8988T (cell line): ENCODE data around the gene RORC.
A peak's percentile ranks its signal among the peaks of the same experiment; 100 is the strongest.
"Not testable (repeated sequence)": the region's sequence is repeated elsewhere in the genome, so short reads cannot be mapped to it uniquely, and the experiment has no call there.

Experiments
- DNase-seq: peaks from one replicate; pipeline ENCODE4 v3.0.0; 2011

Gene RORC

GRCh38 chr1:151803915-151804314 lies 27.7 kb downstream of the RORC start:
- no peak for DNase-seq

GRCh38 chr1:151803164-151803563 lies 28.4 kb downstream of the RORC start:
- DNase-seq = no peak

- no peak for DNase-seq
Measured at GRCh38 chr1:151802372-151802771, 29.2 kb downstream of the RORC start.

GRCh38 chr1:151801846-151802245 lies 29.8 kb downstream of the RORC start:
- DNase-seq = no peak

- DNase-seq = no peak
Measured at GRCh38 chr1:151801310-151801820, 30.2 kb downstream of the RORC start.

GRCh38 chr1:151800830-151801229 lies 30.8 kb downstream of the RORC start:
- DNase-seq = no peak

- DNase-seq = no peak
Measured at GRCh38 chr1:151799179-151800022, 32.2 kb downstream of the RORC start.

GRCh38 chr1:151798571-151798970 lies 33.0 kb downstream of the RORC start:
- DNase-seq = no peak

- peak; percentile 55 for DNase-seq
Measured at GRCh38 chr1:151790940-151791651, 40.5 kb downstream of the RORC start.

GRCh38 chr1:151790071-151790939 lies 41.3 kb downstream of the RORC start, which contains the start of gene TDRKH:
TSS of gene TDRKH (minus strand) at chr1:151790500. CDS start at chr1:151783022, 7,478 bp downstream.
- DNase-seq = peak; percentile 87

GRCh38 chr1:151787689-151788088 lies 43.9 kb downstream of the RORC start:
- no peak for DNase-seq

GRCh38 chr1:151783796-151784195 lies 47.8 kb downstream of the RORC start:
- no peak for DNase-seq

GRCh38 chr1:151782741-151783140 lies 48.9 kb downstream of the RORC start:
- no peak for DNase-seq

GRCh38 chr1:151782026-151782425 lies 49.6 kb downstream of the RORC start:
- DNase-seq = not testable (repeated sequence)

- DNase-seq = not testable (repeated sequence)
Measured at GRCh38 chr1:151780736-151781135, 50.9 kb downstream of the RORC start.

- DNase-seq = no peak
Measured at GRCh38 chr1:151779852-151780251, 51.8 kb downstream of the RORC start.

GRCh38 chr1:151777317-151777716 lies 54.3 kb downstream of the RORC start:
- DNase-seq = no peak

- DNase-seq = no peak
Measured at GRCh38 chr1:151776665-151777062, 54.9 kb downstream of the RORC start.

GRCh38 chr1:151775894-151776664 lies 55.5 kb downstream of the RORC start:
- no peak for DNase-seq

GRCh38 chr1:151774256-151774922 lies 57.2 kb downstream of the RORC start:
- no peak for DNase-seq

GRCh38 chr1:151773702-151774101 lies 57.9 kb downstream of the RORC start:
- DNase-seq = no peak
